HG03025 (cell line): ENCODE measurements around the gene PKNOX2.

ENCODE experiments used
- ATAC-seq: cut with Tn5 transposase; IDR thresholded peaks from one replicate; pipeline ENCODE4 v1.9.1; 2021; ENCODE audit warnings: mild to moderate bottlenecking, moderate library complexity; ENCODE audit not compliant: unreplicated experiment, low FRiP score

PKNOX2 gene

DNA sequence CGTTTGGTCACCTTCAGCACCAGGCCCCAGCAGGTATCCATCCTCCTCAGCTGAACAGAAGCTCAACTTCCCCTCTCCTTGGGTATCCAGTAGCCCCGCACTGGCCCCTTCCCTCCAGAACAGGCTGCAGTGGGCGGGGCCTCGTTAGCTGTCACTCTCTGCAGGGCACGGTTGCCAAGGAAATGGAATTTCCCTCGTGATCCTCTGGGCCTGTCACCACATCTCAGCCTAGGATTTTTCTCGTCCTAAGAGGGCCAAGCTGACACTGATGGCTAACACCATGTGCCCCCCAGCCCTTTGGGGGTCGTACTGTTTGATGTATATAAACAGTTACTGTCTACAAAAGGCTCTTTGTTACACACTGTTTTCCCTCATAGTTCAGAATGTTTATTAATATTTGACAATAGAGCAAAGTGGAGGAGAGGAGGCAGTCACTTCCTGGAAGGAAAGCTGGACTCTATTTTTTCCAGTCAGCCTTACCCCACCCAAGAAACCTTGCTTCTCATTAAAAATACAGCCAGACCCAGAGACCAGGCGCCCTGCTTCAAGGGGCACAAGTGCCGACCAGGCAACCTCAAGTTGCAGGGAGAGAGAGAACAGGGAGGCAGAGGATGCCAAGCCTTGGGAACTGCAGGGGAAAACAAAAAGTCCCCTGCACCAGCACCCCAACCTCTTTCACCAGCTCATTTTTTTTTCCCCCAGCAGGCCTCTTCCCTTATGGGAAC lies 287.0 kb downstream of the PKNOX2 start:
- ATAC-seq: no peak

DNA sequence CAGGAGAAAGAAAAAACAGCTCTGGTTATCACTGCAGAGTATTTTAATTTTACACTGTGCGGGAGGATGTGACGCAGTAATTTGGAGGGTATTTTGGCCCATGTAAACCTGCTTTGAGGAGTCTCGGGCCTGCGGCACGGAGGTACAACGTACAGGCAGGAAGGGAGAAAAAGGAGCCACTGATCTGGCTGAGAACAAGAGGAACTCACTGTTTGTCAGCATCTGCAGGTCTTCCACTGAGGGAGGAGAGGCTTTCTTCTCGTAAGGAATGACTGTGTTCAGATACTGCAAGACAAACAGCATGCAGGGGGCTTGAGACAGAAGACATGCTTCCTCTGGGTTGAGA lies 287.5 kb downstream of the PKNOX2 start:
- no peak for ATAC-seq

DNA sequence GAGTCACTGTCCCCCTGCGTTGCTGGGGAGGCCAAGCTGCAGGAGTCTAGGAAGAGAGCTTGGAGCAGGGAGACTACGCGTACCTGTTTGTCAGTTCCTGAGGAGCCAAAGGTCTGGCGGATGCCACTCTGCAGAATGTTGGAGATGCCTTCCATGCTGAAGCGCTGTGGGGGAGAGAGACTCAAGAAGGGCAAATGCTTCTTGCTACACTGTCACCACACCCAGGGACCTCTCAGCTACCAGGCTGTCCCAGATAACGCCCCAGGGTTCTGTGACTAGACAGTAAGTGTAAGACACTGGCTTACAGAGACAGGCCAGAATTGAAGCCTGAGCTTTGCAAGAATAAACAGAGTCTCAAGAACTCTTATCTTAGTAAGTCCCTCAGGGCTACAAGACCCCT lies 289.5 kb downstream of the PKNOX2 start:
- ATAC-seq: no peak

DNA sequence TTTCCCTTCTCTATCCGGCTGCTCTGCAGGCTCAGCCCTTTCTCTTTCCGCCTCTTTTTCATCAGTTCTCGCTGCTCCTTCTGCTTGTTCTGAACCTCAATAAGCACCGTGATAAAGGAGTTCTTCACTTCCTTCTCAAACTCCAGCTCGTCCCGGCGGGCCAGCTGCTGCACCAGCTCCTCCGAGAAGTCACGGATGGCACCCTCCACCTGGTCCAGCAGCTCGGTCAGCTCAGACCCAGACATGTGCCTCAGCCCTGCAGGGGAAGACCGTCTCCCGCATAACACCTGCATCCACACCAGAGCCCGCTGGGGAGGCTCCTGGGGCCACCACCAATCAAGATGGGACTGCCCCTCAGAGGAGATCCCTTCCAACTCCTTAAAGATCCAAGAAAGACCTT lies 291.3 kb downstream of the PKNOX2 start:
- no peak for ATAC-seq

DNA sequence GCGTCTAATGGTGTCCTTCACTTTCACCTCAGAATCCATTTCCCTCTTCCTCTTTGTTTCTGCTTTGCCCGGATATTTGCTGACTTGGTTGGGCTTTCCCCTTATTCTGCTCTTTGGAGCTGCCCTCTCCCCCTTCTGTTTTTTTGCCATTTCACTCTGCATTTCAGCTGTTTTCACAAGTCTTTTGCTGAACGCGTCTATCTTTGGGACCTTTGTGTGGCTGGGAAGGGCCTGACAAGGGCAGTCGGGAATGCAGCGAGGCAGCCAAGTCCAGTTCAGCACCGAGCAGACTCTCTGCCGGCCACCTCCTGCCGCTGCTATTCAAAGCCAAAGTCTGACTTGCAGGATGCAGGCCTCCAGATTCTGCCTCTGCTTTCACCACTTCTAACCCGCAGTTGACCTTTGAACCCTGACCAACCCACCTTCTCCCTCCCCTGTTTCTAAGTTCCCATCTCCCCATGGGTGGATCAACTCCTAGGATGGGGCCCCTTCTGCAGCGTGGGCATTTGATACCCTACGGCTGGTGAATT lies 293.3 kb downstream of the PKNOX2 start:
- no peak for ATAC-seq

DNA sequence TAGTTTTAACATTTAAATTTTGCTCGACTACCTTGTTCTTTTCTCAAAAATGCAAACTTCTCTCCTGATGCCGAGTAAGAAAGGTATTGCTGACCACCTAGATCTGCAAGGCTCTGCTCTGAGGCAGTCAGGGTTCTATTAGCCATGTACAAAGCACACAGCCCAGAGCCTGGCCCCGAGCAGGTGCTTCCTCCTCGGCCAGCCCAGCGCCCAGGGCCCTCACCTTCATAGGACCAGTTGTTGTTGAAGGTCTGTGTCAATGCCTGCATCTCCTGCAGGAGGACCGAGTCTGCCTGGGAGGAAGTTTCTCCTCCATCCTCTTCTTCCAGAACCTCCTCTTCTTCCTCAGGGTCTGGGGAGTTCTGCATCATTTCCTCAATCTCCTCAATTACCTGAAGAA lies 295.7 kb downstream of the PKNOX2 start:
- no peak for ATAC-seq

DNA sequence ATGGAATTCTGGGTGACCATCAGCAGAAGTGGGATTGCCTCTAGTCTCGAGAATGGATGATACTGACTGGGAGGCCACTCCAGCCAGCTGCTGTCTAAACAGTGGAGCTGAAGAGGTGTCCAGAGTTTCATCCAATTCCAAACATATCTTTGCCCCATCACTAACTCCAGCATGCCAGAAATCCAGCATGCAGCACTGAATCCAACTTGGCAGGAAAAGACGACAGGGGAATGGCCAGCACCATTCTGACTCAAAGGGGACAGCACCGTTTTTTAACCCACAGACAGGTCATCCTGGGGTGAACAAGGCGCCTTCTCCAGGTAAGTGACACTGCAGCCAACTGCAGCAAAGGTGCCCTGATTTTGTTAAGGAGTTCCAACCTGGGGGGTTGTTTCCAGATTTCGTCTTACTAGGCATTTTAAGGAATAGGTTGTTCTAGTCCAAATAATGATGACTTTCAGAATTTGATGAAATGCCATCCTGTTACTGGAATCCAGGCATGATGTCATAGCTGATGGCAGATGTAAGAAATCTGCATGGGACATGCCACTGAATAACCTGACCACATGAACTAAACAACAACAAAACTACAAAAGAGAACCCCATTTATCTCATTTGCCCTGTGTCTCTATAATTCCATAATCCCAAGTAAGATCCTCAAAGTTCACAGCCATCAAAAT lies 299.2 kb downstream of the PKNOX2 start:
- ATAC-seq: no peak

DNA sequence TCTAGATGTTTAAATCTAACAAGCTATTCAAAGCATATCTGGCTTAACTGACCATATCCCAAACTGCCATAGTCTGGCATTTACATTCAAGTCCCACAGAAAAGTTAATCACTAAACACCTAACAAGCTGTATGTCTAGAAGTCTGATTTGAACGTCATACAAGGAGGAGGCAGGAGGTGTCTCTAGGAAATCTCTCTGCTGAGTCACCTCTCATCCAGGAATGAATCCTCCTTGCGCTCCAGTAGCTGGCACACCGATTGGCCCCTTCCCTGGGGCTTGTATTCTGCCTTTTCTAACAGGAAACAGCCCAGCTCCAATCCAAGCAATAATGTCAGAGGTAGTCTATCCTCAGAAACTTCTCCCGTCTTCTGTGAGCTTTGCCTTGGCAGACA lies 299.7 kb downstream of the PKNOX2 start:
- no peak for ATAC-seq

DNA sequence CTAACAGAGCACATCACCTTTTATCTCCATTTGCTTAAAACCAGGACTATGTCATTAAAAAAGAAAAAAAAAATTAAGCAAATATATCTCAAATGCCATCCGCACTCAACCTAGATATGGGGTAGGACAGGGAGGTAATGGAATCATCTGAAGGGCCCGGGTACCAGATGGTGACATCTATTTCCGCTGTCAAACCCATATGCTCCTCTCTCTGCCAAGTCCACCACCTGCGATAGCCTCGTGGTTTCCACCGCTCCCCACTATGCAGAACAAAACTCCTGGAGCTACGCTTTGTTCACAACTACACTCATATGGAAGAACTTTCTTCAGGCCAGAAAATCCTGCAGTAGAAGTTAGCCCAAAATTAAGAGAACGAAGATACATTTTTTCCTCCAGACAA lies 300.1 kb downstream of the PKNOX2 start:
- no peak for ATAC-seq

DNA sequence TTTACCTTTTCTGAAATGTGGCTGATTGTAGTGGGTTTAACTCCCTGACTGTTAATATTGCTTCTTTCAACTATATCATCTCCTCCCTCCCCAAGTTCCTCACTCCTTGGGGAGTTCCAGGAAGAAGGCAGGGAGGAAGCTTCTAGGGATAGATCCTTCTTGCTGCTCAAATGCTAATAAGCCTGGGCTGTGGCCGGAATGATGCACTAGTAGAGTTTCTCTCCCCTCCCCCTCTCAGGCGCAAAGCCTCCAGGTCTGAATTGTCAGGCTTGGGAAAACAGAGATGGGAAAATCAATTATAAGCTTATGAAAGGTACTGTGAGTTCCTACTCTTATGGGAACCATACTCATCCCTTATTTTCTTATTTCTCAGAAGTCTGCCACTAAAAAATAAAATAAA lies 300.7 kb downstream of the PKNOX2 start:
- ATAC-seq: no peak

DNA sequence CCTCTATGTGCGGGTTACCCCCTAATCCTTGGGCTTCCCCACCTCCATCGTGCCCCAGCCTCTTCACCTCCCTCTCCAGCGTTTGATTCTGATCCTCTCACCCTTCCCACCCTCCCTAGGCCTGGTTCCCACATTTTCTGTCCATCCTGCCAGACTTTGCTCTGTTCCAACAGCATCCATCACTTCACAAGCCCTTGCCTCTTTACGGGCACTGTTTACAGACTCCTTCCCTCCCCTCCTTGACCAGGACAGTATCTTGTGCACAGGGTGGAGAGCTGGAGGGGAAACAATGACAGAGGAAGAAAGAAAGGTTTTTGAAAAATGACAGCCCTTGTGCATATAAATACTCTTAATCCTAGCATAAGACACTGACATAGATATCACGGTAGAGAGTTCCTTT lies 301.1 kb downstream of the PKNOX2 start:
- no peak for ATAC-seq

DNA sequence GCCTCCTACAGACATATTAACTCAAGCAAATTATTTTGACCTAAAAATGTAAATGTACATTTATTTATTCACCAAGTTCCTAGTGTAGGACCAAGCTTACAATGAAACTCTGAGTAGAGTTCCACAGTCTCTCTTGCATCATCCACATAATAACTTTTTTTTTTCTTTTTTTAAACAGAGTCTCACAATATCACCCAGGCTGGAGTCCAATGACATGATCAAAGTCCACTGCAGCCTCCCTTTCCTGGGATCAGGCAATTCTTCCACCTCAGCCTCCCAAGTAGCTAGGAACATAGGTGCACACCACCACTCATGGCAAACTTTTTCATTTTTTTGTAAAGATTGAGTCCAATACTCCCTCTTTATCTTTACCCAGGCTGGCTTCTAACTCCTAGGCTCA lies 303.5 kb downstream of the PKNOX2 start:
- ATAC-seq: no peak

DNA sequence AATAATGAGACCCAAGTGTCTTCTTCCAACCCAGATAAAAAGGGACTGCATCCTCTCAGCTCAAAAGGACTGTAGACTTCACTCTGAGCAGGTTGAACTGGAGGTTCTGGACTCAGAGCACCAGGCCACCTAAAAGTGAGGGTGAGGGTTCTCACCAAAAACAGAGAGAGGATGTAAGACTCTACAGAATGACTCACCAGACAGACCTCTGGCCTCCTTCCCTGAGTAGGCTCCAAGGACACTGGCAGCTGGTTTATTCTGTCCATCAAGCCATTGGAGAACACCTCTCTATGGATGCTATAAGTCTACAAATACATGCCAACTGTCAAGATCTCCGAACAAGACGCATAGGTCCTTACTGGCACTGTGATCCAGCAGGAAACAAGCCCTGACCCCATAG lies 304.3 kb downstream of the PKNOX2 start:
- ATAC-seq: no peak

DNA sequence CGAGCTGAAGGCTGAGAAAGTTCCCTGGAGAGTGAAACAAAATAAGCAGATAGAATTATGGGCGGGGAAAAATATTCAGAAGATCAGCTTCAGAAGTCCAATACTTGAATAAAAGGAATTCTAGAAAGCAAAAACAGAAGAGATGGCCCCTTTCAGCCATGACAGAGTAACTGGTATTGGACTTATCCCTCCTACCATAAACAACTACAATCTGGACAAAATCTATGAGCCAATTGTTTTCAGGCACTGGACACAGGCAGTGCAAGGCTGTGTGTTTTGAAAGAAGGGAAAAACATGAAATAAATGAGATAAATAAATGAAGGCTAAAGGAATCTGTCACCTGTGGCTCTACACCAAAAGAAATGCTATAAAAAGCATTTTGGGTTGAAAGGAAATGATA lies 305.8 kb downstream of the PKNOX2 start:
- ATAC-seq: no peak

DNA sequence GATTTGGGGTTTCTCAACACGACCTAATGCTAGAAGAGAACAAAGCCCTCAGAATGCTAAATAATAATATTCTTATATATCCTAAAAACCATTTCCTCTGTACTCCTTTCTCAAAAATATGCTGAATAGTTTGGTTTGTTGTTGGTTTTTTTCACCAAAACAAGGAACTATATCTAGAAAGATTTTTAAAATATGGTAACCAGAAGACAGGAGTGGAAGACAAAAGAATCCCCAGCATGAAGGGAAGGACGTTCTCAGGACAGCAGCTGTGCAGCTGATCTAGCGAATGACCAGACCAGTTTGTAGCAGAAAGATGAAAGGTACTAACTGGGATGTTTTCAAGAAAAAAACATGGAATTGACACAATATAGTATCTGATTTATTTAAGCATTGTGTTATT lies 312.2 kb downstream of the PKNOX2 start:
- ATAC-seq: no peak

DNA sequence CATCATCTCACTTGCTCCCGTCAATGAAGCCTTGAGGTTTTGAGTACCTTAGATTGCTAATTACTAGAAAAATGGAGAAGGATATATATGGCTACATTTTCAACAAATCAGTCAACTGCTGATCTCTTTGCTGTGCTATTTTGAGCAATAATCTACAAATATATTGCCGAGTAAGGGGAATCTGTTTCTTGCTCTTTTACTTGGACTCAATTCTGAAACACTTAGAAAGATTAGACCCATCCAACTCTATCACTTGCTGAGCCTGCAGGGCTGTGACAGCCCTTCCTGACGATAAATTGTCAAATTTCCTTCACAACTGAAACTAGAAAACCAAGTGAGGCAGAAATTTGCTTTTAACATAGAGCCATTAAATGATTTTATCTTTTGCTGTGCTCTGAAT lies 314.6 kb downstream of the PKNOX2 start:
- ATAC-seq: no peak

DNA sequence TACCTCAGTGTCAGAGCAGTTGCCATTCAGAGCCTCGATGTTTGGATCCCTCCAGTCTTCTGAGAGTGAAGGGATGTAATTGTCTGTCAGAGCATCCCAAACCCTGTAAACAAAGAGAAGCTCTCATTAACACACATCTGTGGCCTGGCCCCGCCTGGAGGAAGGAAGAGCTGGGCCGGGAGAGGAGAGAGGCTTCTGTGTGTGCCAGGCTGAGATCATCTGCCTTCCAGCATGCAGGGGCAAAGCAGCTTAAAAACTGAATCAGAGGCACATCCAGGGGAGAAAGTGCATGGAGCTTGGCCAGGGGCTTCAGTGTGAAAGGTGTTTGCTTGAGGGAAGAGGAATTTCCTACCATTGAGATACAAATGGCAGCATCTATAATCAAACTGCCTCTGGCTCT lies 317.0 kb downstream of the PKNOX2 start:
- ATAC-seq: no peak
